Duodenal mucosa (tissue), 2 donors: ENCODE results near the gene VAV1.

ENCODE experiments used
- H3K27ac ChIP-seq: one replicate; pipeline ENCODE4 v1.7.0; 2013; ENCODE audit warnings: low read depth, low read length
- H3K27me3 ChIP-seq, 2 donors: one replicate each; pipeline ENCODE4 v1.7.0; 2013; ENCODE audit warnings: low read length in 2 of 2, control low read depth in 1 of 2; ENCODE audit not compliant: insufficient read depth in 2 of 2, control insufficient read depth in 1 of 2
- H3K36me3 ChIP-seq, 2 donors: one replicate each; pipeline ENCODE4 v1.7.0; 2013; ENCODE audit warnings: low read length in 2 of 2, control low read depth in 1 of 2; ENCODE audit not compliant: insufficient read depth in 2 of 2, control insufficient read depth in 1 of 2
- H3K4me1 ChIP-seq, 2 donors: one replicate each; pipeline ENCODE4 v1.7.0; 2013; ENCODE audit warnings: low read length in 2 of 2, control low read depth in 1 of 2; ENCODE audit not compliant: insufficient read depth in 2 of 2, control insufficient read depth in 1 of 2
- H3K4me3 ChIP-seq, 2 donors: one replicate each; pipeline ENCODE4 v1.7.0; 2013; ENCODE audit warnings: low read length in 2 of 2, low read depth in 1 of 2
- H3K9ac ChIP-seq, 2 donors: one replicate each; pipeline ENCODE4 v1.7.0; 2013; ENCODE audit warnings: low read length in 2 of 2, low read depth in 1 of 2
- H3K9me3 ChIP-seq, 2 donors: one replicate each; pipeline ENCODE4 v1.7.0; 2013; ENCODE audit warnings: low read length in 2 of 2, control low read depth in 1 of 2; ENCODE audit not compliant: control insufficient read depth in 1 of 2

Gene VAV1

GRCh38 chr19:6772028-6772865 lies at the start of gene VAV1:
VAV1 (plus strand) TSS chr19:6772708; CDS start chr19:6772808, 100 bp downstream.
- no peak within 1 kb of the TSS for H3K27ac ChIP-seq

GRCh38 chr19:6723108-6723618 lies 49.3 kb upstream of the VAV1 start:
- Histone ChIP-seq H3K4me3 (no peak overlapping the region), H3K4me1 (peaks cover 12 to 15% of the 10 kb centered on the region in 2 donors), H3K9ac (no peak overlapping the region), H3K27ac (no peak overlapping the region), H3K36me3 (no peaks in the 10 kb centered on the region), H3K9me3 (no peaks in the 10 kb centered on the region), H3K27me3 (no peaks in the 10 kb centered on the region)

More at GRCh38 chr19:6772028-6772865, at the start of gene VAV1:
- peak within 1 kb of the TSS; percentile 72 to 76 for H3K4me3 ChIP-seq
- no peaks in the 10 kb centered on the region for H3K9me3 ChIP-seq
- H3K9ac ChIP-seq, result peak within 1 kb of the TSS; percentile 57 to 59
- H3K27me3 ChIP-seq, result peaks cover 0 to 4% of the 10 kb centered on the region in 2 donors
- no peaks in the 10 kb centered on the region for H3K36me3 ChIP-seq
- peaks cover 0 to 19% of the 10 kb centered on the region in 2 donors for H3K4me1 ChIP-seq

GRCh38 chr19:6723738-6724137 lies 48.8 kb upstream of the VAV1 start:
- Histone ChIP-seq H3K9ac (no peak overlapping the region), H3K4me3 (no peak overlapping the region), H3K27ac (no peak overlapping the region)

GRCh38 chr19:6724631-6725492 lies 47.6 kb upstream of the VAV1 start:
- Histone ChIP-seq H3K4me1 (peaks cover 19% of the 10 kb centered on the region in 2 donors), H3K36me3 (no peaks in the 10 kb centered on the region), H3K4me3 (no peak overlapping the region), H3K27ac (no peak overlapping the region), H3K9me3 (no peaks in the 10 kb centered on the region), H3K9ac (no peak overlapping the region), H3K27me3 (no peaks in the 10 kb centered on the region)

More at GRCh38 chr19:6723738-6724137, 48.8 kb upstream of the VAV1 start:
- Histone ChIP-seq H3K27me3 (no peaks in the 10 kb centered on the region), H3K36me3 (no peaks in the 10 kb centered on the region), H3K4me1 (peaks cover 13 to 15% of the 10 kb centered on the region in 2 donors), H3K9me3 (no peaks in the 10 kb centered on the region)

GRCh38 chr19:6725513-6726231 lies 46.8 kb upstream of the VAV1 start:
- Histone ChIP-seq H3K4me1 (peaks cover 18 to 21% of the 10 kb centered on the region in 2 donors), H3K27me3 (no peaks in the 10 kb centered on the region), H3K4me3 (no peak overlapping the region), H3K27ac (no peak overlapping the region), H3K9ac (no peak overlapping the region), H3K9me3 (no peaks in the 10 kb centered on the region), H3K36me3 (no peaks in the 10 kb centered on the region)

- Histone ChIP-seq H3K27ac (no peak overlapping the region), H3K9ac (no peak overlapping the region), H3K4me1 (peaks cover 12 to 16% of the 10 kb centered on the region in 2 donors), H3K9me3 (no peaks in the 10 kb centered on the region), H3K27me3 (no peaks in the 10 kb centered on the region), H3K36me3 (peaks cover 13 to 18% of the 10 kb centered on the region in 2 donors), H3K4me3 (no peak overlapping the region)
Measured at GRCh38 chr19:6728346-6728745, 44.2 kb upstream of the VAV1 start.

GRCh38 chr19:6729573-6730152 lies 42.8 kb upstream of the VAV1 start:
- Histone ChIP-seq H3K9me3 (no peaks in the 10 kb centered on the region), H3K4me3 (peak overlapping the region; percentile 68 to 71), H3K36me3 (peaks cover 13 to 22% of the 10 kb centered on the region in 2 donors), H3K27me3 (no peaks in the 10 kb centered on the region), H3K9ac (peak overlapping the region; percentile 26 to 75), H3K4me1 (peaks cover 12 to 15% of the 10 kb centered on the region in 2 donors), H3K27ac (no peak overlapping the region)

GRCh38 chr19:6730153-6730804 lies 42.2 kb upstream of the VAV1 start:
- peak overlapping the region; percentile 42 for H3K27ac ChIP-seq
- H3K9me3 ChIP-seq, result no peaks in the 10 kb centered on the region
- H3K27me3 ChIP-seq, result no peaks in the 10 kb centered on the region
- H3K36me3 ChIP-seq, result peaks cover 13 to 22% of the 10 kb centered on the region in 2 donors
- peak overlapping the region; percentile 68 to 71 for H3K4me3 ChIP-seq
- peak overlapping the region; percentile 26 to 75 for H3K9ac ChIP-seq
- peaks cover 13 to 14% of the 10 kb centered on the region in 2 donors for H3K4me1 ChIP-seq
